Head of caudate nucleus (tissue), 42 donors: ENCODE data around the gene MAGEL2.
"Not testable (repeated sequence)": the region's sequence is repeated elsewhere in the genome, so short reads cannot be mapped to it uniquely, and the experiment has no call there.

Experiments used
- DNase-seq, 42 donors: peaks; one replicate each; pipeline versions ENCODE4 v3.0.0 to v3.0.0-alpha.2; 2020 to 2021; ENCODE audit warnings: mixed read lengths in 7 of 42
- intact Hi-C: fragments of 100-400 bp; cut with DNase I; formaldehyde crosslinking; loops from one replicate; pipeline ENCODE4 v1.15.0; 2022

MAGEL2 gene

DNA sequence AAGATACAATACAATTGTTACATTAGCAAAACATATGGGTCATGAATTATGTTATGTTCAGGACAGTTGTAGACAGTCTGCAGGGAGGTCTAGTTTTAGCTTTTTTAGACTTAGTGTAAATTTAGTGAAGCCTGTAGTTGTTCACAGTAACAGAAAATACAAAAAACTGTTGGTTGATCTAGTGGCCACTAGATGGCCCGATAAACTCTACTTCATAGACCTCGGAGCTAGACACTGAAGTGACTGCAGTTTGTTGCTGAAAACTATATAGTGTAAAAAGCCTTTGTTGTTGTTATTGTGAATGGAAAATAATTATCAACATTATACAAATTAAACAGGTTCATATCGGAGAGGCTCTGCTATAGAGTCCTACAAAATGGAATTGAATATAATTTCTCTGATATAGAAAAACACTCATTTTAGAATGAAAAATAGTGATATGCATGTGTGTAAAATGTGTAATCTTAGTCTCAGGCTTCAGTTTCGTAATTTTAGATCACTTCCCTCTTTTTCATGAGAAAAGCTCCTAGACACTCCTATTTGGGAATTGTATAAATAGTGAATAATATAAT lies 18.3 kb downstream of the MAGEL2 start:
- intact Hi-C loops = no loop called here
- DNase-seq = peak in 2 of 42 donors; percentile 4 to 11

DNA sequence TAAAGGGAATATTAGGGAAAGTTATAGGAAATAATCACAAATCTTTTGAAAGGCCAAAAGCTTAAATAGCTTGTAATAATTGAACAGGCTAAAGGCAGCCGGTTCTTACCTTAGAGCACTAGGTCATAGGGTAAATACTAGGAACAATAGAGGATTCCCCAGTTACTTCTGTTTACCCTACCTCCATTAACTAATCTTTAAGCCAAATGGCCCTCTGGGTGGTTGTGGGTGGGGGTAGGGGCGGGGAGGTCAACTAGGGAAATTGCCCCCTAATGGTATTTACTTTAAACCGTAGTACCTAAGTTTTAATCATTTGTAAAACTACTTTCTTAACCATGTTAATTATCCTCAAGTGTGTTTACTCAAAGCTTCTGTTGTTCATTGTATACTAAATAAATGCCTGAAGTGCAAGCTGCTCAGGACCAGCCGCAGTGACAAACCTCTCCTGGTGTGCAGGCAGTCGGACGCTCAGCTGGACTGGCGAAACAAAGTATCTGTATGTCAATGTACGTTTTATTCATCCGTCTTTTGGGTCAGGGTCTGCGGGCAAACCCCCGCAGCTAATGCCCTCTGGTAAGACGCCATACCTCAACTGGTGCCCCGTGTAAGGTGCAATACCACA lies 18.9 kb downstream of the MAGEL2 start:
- DNase-seq = no peak

DNA sequence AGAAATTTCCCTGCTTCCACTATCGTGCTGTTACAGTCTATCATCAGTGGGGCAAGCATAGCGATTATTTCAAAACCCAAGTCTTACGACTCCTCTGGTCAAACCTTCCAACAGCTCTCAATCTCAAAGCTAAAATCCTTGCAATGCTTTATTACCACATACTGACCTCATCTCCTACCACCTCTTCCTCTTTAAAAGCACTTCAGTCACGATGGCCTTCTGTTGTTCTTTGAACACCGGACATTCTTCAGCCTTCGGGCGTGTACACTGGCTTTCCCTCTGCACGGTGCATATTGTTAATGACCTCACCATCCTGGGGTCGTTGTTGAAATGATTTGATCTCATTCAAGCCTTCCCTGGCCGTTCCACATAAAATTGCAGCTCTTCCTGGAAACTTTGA lies 31.1 kb downstream of the MAGEL2 start:
- intact Hi-C loops = no loop called here
- DNase-seq = no peak

More for the DNA sequence above, 18.9 kb downstream of the MAGEL2 start:
- intact Hi-C loops = no loop called here

DNA sequence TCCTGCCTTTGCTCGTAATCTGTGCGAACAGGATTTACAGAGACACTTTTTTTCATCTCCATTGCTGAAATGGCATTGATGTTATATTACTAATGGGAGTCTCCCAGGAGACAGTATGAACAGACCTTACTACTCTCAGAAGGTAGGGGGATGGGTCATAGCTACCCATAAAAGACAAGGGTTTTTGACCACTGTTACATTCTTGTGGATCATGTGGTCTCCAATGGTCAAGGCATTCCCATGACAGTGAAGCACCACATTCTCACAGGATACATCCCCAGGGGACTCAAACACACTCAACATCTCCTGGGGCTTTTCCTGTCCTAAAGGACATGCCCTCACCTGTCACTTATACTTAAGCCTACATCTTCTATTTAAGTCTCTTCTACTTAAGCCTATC lies 41.4 kb downstream of the MAGEL2 start:
- intact Hi-C loops = no loop called here
- no peak for DNase-seq

DNA sequence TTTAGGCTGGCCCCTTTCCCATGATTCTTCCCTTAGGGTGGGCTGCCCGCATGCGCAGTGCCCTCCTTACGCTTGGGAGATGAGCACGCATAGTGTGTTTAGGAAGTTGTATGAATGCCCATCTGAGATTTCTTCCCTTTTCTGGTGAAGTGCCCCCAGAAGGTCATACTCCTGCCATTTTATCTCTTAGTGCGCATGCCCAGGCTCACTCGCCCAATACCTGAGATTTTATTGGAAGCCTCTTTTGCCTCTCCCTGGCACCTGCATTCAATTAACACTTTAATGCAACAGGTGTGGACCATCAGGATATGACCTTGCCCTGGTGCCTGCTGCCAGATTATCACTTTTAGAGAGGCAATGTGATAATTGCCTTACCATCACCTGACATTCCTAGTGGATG lies 45.5 kb downstream of the MAGEL2 start:
- DNase-seq = no peak
- intact Hi-C loops = no loop called here

DNA sequence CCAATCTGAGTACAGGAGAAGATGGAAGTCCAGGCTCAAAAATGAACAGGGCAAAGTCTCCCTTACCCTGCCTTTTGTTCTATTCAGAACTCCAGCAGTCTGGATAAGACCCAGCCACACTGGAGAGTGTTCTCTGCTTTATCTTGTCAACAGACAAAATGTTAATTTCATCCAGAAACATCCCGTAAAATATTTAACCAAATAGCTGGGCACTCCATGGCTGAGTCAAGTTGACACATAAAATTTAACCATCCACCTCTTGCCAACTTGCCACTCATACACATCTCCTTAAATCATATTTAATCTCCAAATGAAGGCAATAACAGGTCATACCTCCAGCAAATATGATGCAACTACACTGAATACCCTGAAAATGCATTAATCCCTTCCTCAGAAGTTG lies 48.6 kb downstream of the MAGEL2 start:
- intact Hi-C loops = no loop called here
- no peak for DNase-seq

DNA sequence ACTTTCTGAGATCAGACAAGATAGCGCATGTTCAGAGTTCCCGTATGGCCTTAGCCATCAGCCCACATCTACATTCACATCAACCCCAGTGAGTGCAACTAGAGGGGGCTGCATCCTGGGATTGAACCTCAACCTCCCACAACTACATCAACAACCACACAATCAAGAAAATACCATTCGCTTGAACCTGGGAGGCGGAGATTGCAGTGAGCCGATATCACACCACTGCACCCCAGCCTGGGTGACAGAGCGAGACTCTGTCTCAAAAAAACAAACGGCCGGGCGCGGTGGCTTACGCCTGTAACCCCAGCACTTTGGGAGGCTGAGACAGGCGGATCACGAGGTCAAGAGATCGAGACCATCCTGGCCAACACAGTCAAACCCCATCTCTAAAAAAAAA lies 50.4 kb downstream of the MAGEL2 start:
- intact Hi-C loops, DNase-seq: not testable (repeated sequence)

DNA sequence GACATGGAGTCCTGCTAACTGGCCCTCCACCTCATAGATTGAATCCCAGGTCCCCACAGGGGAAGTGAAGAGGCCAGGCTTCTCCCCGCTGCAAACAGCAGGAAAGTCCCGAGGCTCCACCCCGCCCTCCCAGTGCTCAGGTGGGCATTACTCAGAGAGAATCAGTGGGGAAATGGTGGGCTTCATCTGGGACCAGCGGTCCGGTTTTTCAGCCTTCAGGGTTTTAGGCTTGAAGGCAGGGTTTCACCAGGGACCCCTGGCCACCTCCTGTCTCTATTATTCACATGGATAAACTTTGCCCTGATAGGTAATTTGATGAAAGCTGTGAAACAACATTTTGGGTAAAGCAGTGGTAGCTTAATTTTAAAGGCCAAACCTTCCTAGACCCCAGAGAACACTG lies 50.9 kb downstream of the MAGEL2 start:
- DNase-seq = no peak
- intact Hi-C loops = no loop called here

DNA sequence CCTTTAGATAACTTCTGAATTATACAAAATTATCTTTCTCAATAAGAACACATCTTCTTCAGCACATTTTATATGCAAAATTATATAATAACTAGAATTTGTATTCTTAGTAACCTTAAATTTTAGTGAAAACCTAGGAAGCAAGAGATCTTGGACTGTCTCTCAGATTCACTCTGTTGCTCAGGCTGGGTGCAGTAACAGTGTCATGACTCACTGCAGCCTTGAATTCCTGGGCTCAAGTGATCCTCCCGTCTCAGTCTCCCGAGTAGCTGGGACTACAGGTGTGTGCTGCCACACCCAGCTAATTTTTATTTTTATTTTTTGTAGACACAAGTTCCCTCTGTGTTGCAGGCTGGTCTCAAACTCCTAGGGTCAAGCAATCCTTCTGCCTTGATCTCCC lies 52.3 kb downstream of the MAGEL2 start:
- intact Hi-C loops = no loop called here
- DNase-seq = no peak

DNA sequence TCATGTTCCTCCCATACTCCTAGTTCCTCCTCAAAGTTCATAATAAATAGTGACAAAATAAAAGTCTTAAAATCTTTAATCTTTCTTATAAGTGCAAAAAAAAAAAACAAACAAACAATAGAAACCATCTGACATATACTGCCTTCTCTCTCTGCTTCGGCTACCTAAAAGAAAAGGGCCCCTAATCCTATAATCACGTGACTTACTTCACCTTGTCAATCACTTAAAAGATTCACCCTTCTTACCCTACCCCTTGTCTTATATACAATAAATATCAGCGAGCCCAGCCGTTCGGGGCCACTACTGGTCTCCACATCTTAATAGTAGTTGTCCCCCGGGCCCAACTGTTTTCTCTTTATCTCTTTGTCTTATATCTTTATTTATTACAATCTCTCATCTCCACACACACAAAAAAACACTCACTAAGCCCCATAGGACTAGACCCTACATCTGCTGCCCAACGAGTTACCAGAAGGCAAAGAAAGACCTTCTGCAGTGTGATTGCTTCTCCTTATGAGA lies 53.4 kb downstream of the MAGEL2 start:
- no peak for DNase-seq
- intact Hi-C loops = no loop called here
